MM.1S (cell line): ENCODE measurements around the gene GXYLT1.
"Not testable (repeated sequence)": the region's sequence is repeated elsewhere in the genome, so short reads cannot be mapped to it uniquely, and the experiment has no call there.

Experiments used
- DNase-seq: peaks from one replicate; pipeline ENCODE4 v3.0.0-alpha.2; 2015
- H2AFZ ChIP-seq: fragments of 300-600 bp; sonication (generic); 2 replicates; pipeline ENCODE4 v1.6.0; 2016; ENCODE audit warnings: antibody characterized with exemption, low read length
- H3F3A ChIP-seq: fragments of 300-600 bp; sonication (generic); 2 replicates; pipeline ENCODE4 v1.6.1; 2016; ENCODE audit warnings: mild to moderate bottlenecking, antibody characterized with exemption, low read length, moderate library complexity, mixed read lengths; ENCODE audit not compliant: insufficient read depth
- H3K27ac ChIP-seq: fragments of 300-600 bp; sonication (generic); 2 replicates; pipeline ENCODE4 v1.5.1; 2016; ENCODE audit warnings: mild to moderate bottlenecking, low read length
- H3K27me3 ChIP-seq: fragments of 300-600 bp; sonication (generic); replicated peaks from 2 replicates; pipeline ENCODE4 v1.6.0; 2016; ENCODE audit warnings: low read length; ENCODE audit not compliant: insufficient read depth
- H3K36me3 ChIP-seq: fragments of 300-600 bp; sonication (generic); replicated peaks from 2 replicates; pipeline ENCODE4 v1.6.1; 2016; ENCODE audit warnings: mild to moderate bottlenecking, low read length, mixed read lengths; ENCODE audit not compliant: insufficient read depth
- H3K4me1 ChIP-seq: fragments of 300-600 bp; sonication (generic); 2 replicates; pipeline ENCODE4 v1.6.1; 2016; ENCODE audit warnings: low read length, mixed read lengths
- H3K4me2 ChIP-seq: fragments of 300-600 bp; sonication (generic); 2 replicates; pipeline ENCODE4 v1.6.0; 2016; ENCODE audit warnings: low read depth, low read length
- H3K4me3 ChIP-seq: fragments of 300-600 bp; sonication (generic); 2 replicates; pipeline ENCODE4 v1.5.1; 2016; ENCODE audit warnings: low read length, mixed read lengths
- H3K79me2 ChIP-seq: fragments of 300-600 bp; sonication (generic); 2 replicates; pipeline ENCODE4 v1.6.1; 2016; ENCODE audit warnings: mixed run types, low read length, mixed read lengths
- H3K9ac ChIP-seq: fragments of 300-600 bp; sonication (generic); 2 replicates; pipeline ENCODE4 v1.6.1; 2016; ENCODE audit warnings: low read length, mixed read lengths
- H3K9me2 ChIP-seq: fragments of 300-600 bp; sonication (generic); replicated peaks from 2 replicates; pipeline ENCODE4 v1.6.1; 2016; ENCODE audit warnings: mild to moderate bottlenecking, low read length, mixed read lengths; ENCODE audit not compliant: insufficient read depth
- H3K9me3 ChIP-seq: fragments of 300-600 bp; sonication (generic); replicated peaks from 2 replicates; pipeline ENCODE4 v1.6.1; 2016; ENCODE audit warnings: mild to moderate bottlenecking, low read length, mixed read lengths; ENCODE audit not compliant: insufficient read depth
- H4K20me1 ChIP-seq: fragments of 300-600 bp; sonication (generic); 2 replicates; pipeline ENCODE4 v1.6.1; 2016; ENCODE audit warnings: mild to moderate bottlenecking, low read length, moderate library complexity, mixed read lengths; ENCODE audit not compliant: insufficient read depth
- CTCF ChIP-seq: fragments of 300-600 bp; sonication (generic); IDR thresholded peaks from 2 replicates; pipeline ENCODE4 v1.5.1; 2016; ENCODE audit warnings: antibody characterized with exemption, low read length, mixed read lengths
- EZH2 ChIP-seq: fragments of 300-600 bp; sonication (generic); optimal IDR thresholded peaks from 2 replicates; pipeline ENCODE3; 2017; ENCODE audit warnings: low read depth, mild to moderate bottlenecking, antibody characterized with exemption, low read length, mixed read lengths
- EZH2phosphoT487 ChIP-seq: fragments of 300-600 bp; sonication (generic); IDR thresholded peaks from 2 replicates; pipeline ENCODE4 v1.6.1; 2018; ENCODE audit warnings: antibody characterized with exemption, low read length

The GXYLT1 gene

GRCh38 chr12:42190376-42190775 lies 45.7 kb upstream of the GXYLT1 start:
- Histone ChIP-seq H3K79me2 (no peaks in the 10 kb centered on the region), H3K27me3 (no peaks in the 10 kb centered on the region), H3K4me3 (no peak overlapping the region), H3K36me3 (no peaks in the 10 kb centered on the region), H3K9ac (no peak overlapping the region), H4K20me1 (no peaks in the 10 kb centered on the region), H3K9me3 (no peaks in the 10 kb centered on the region), H3F3A (no peaks in the 10 kb centered on the region), H2AFZ (no peak overlapping the region), H3K4me2 (no peak overlapping the region), H3K9me2 (no peaks in the 10 kb centered on the region), H3K4me1 (no peaks in the 10 kb centered on the region), H3K27ac (no peak overlapping the region)
- TF ChIP-seq EZH2 (no peak), EZH2phosphoT487 (no peak), CTCF (no peak)
- no peak for DNase-seq

GRCh38 chr12:42188275-42188674 lies 43.6 kb upstream of the GXYLT1 start:
- not testable (repeated sequence) for H3K9me3 ChIP-seq, H3K27me3 ChIP-seq, H4K20me1 ChIP-seq, H3K79me2 ChIP-seq, H3K36me3 ChIP-seq, H3K9ac ChIP-seq, H3K4me2 ChIP-seq, H3K27ac ChIP-seq, DNase-seq, H3K4me3 ChIP-seq, H3K9me2 ChIP-seq, H3K4me1 ChIP-seq, H3F3A ChIP-seq, H2AFZ ChIP-seq

GRCh38 chr12:42187799-42188198 lies 43.1 kb upstream of the GXYLT1 start:
- H3K9me3 ChIP-seq: no peaks in the 10 kb centered on the region
- H3K36me3 ChIP-seq: no peaks in the 10 kb centered on the region
- no peak overlapping the region for H3K4me3 ChIP-seq
- no peaks in the 10 kb centered on the region for H3F3A ChIP-seq
- H2AFZ ChIP-seq: no peak overlapping the region
- no peaks in the 10 kb centered on the region for H3K27me3 ChIP-seq
- no peak for DNase-seq
- H3K9me2 ChIP-seq: no peaks in the 10 kb centered on the region
- TF ChIP-seq CTCF (no peak), EZH2phosphoT487 (no peak), EZH2 (no peak)
- H4K20me1 ChIP-seq: no peaks in the 10 kb centered on the region
- no peak overlapping the region for H3K27ac ChIP-seq
- no peaks in the 10 kb centered on the region for H3K79me2 ChIP-seq
- no peaks in the 10 kb centered on the region for H3K4me1 ChIP-seq
- H3K4me2 ChIP-seq: no peak overlapping the region
- H3K9ac ChIP-seq: no peak overlapping the region

- no peaks in the 10 kb centered on the region for H4K20me1 ChIP-seq
- no peak for TF ChIP-seq CTCF
- no peak for TF ChIP-seq EZH2phosphoT487
- no peak for TF ChIP-seq EZH2
- H3K79me2 ChIP-seq: no peaks in the 10 kb centered on the region
- H3K27ac ChIP-seq: no peak overlapping the region
- no peaks in the 10 kb centered on the region for H3K9me3 ChIP-seq
- no peak overlapping the region for H3K4me2 ChIP-seq
- no peak overlapping the region for H3K4me3 ChIP-seq
- H3K9ac ChIP-seq: no peak overlapping the region
- no peaks in the 10 kb centered on the region for H3K27me3 ChIP-seq
- DNase-seq: no peak
- no peaks in the 10 kb centered on the region for H3K36me3 ChIP-seq
- no peaks in the 10 kb centered on the region for H3F3A ChIP-seq
- H3K4me1 ChIP-seq: no peaks in the 10 kb centered on the region
- no peaks in the 10 kb centered on the region for H3K9me2 ChIP-seq
- no peak overlapping the region for H2AFZ ChIP-seq
These were observed 42.1 kb upstream of the GXYLT1 start for GRCh38 chr12:42186793-42187192.
